Liver (tissue), 9 donors: ENCODE results near the gene SNCG. TPM values are rescaled to one million over a fixed set of nuclear protein-coding genes. Genes with fewer than 3 reads are reported as not detected.
A peak's percentile ranks its signal among the peaks of the same experiment; 100 is the strongest.

ENCODE experiments used
- DNase-seq: peaks from one replicate; pipeline ENCODE4 v3.0.0-alpha.2; 2017; ENCODE audit warnings: low spot score
- H3K27ac ChIP-seq, 2 donors: one replicate each; pipeline ENCODE4 v1.7.0; 2013; ENCODE audit warnings: inconsistent platforms in 2 of 2, low read length in 2 of 2, control low read depth in 1 of 2, low read depth in 1 of 2, mild to moderate bottlenecking in 1 of 2
- H3K27me3 ChIP-seq, 4 donors: one replicate each; pipeline versions ENCODE4 v1.6.1 to v1.7.0; 2013; ENCODE audit warnings: low read length in 3 of 4, inconsistent platforms in 1 of 4, mild to moderate bottlenecking in 1 of 4, moderate library complexity in 1 of 4; ENCODE audit not compliant: control insufficient read depth in 4 of 4, insufficient read depth in 4 of 4
- H3K36me3 ChIP-seq, 4 donors: one replicate each; pipeline versions ENCODE4 v1.6.1 to v1.7.0; 2013; ENCODE audit warnings: low read length in 3 of 4, mild to moderate bottlenecking in 3 of 4, low read depth in 1 of 4, moderate library complexity in 1 of 4; ENCODE audit not compliant: control insufficient read depth in 4 of 4, insufficient read depth in 3 of 4
- H3K4me1 ChIP-seq, 4 donors: one replicate each; pipeline versions ENCODE4 v1.6.1 to v1.7.0; 2013; ENCODE audit warnings: low read length in 3 of 4, mild to moderate bottlenecking in 3 of 4, moderate library complexity in 1 of 4; ENCODE audit not compliant: control insufficient read depth in 4 of 4, insufficient read depth in 4 of 4
- H3K4me3 ChIP-seq, 3 donors: one replicate each; pipeline versions ENCODE4 v1.6.1 to v1.7.0; 2013; ENCODE audit warnings: low read length in 3 of 3, control low read depth in 1 of 3, low read depth in 1 of 3, mild to moderate bottlenecking in 1 of 3
- H3K9ac ChIP-seq, 2 donors: one replicate each; pipeline ENCODE4 v1.7.0; 2013; ENCODE audit warnings: low read length in 2 of 2, mild to moderate bottlenecking in 2 of 2, moderate library complexity in 2 of 2, control low read depth in 1 of 2, low read depth in 1 of 2
- H3K9me3 ChIP-seq, 4 donors: one replicate each; pipeline versions ENCODE4 v1.6.1 to v1.7.0; 2013; ENCODE audit warnings: low read length in 3 of 4; ENCODE audit not compliant: control insufficient read depth in 4 of 4
- ATF3 ChIP-seq: IDR thresholded peaks from 2 replicates; pipeline ENCODE4 v1.6.1; 2016; ENCODE audit warnings: antibody characterized with exemption
- CTCF ChIP-seq: fragments of 150-350 bp; IDR thresholded peaks from 2 replicates; pipeline ENCODE4 v1.5.1; 2017; ENCODE audit warnings: improper control_type of control experiment, low read depth, low read length; ENCODE audit not compliant: missing input control
- FOXA1 ChIP-seq: IDR thresholded peaks from 2 replicates; pipeline ENCODE4 v1.6.1; 2016; ENCODE audit warnings: antibody characterized with exemption
- FOXA2 ChIP-seq: IDR thresholded peaks from 2 replicates; pipeline ENCODE4 v1.6.1; 2016; ENCODE audit warnings: antibody characterized with exemption
- GABPA ChIP-seq, 2 donors: IDR thresholded peaks in 1 of 2; conservative IDR thresholded peaks in 1 of 2; 2 replicates each; pipeline ENCODE4 v1.6.1; 2016; ENCODE audit warnings: antibody characterized with exemption in 2 of 2, mild to moderate bottlenecking in 1 of 2, moderate library complexity in 1 of 2
- HNF4A ChIP-seq, 2 donors: conservative IDR thresholded peaks; 2 replicates each; pipeline ENCODE4 v1.6.1; 2016; ENCODE audit warnings: antibody characterized with exemption in 2 of 2, mild to moderate bottlenecking in 2 of 2
- JUND ChIP-seq, 2 donors: IDR thresholded peaks; 2 replicates each; pipeline ENCODE4 v1.6.1; 2016; ENCODE audit warnings: antibody characterized with exemption in 2 of 2
- MAX ChIP-seq: IDR thresholded peaks from 2 replicates; pipeline ENCODE4 v1.6.1; 2016; ENCODE audit warnings: antibody characterized with exemption
- NR2F2 ChIP-seq: IDR thresholded peaks from 2 replicates; pipeline ENCODE4 v1.6.1; 2016; ENCODE audit warnings: antibody characterized with exemption
- RAD21 ChIP-seq, 2 donors: IDR thresholded peaks; 2 replicates each; pipeline ENCODE4 v1.6.1; 2016; ENCODE audit warnings: antibody characterized with exemption in 2 of 2, mild to moderate bottlenecking in 2 of 2
- RXRA ChIP-seq, 2 donors: IDR thresholded peaks; 2 replicates each; pipeline ENCODE4 v1.6.1; 2017 to 2018; ENCODE audit warnings: antibody characterized with exemption in 2 of 2, mild to moderate bottlenecking in 1 of 2
- SP1 ChIP-seq: IDR thresholded peaks from 2 replicates; pipeline ENCODE4 v1.6.1; 2018; ENCODE audit warnings: antibody characterized with exemption, mild to moderate bottlenecking
- TAF1 ChIP-seq: conservative IDR thresholded peaks from 2 replicates; pipeline ENCODE4 v1.6.1; 2016; ENCODE audit warnings: antibody characterized with exemption, mild to moderate bottlenecking
- YY1 ChIP-seq: IDR thresholded peaks from 2 replicates; pipeline ENCODE4 v1.6.1; 2016; ENCODE audit warnings: antibody characterized with exemption, mild to moderate bottlenecking
- ZBTB33 ChIP-seq: IDR thresholded peaks from 2 replicates; pipeline ENCODE4 v1.6.1; 2016; ENCODE audit warnings: antibody characterized with exemption
- WGBS: extraction: QIAGEN DNeasy Blood & Tissue Kit; methylation state at CpG from one replicate; pipeline ENCODE4 v1.1.7; 2013; 5-methylcytosine and 5-hydroxymethylcytosine counted together
- polyA plus RNA-seq, 2 donors: library from polyadenylated mRNA; stranded (reverse) in 1 of 2; unstranded in 1 of 2; fragments of 200-250 nt in 1 of 2; fragments of >200 nt in 1 of 2; fragmentation: Nextera tagmentation in 1 of 2; extraction: Ambion mirVana in 1 of 2; gene quantifications; one replicate each; pipeline versions ENCODE4 v1.2.1 to v1.2.3, GENCODE V29; 2013 to 2015
- total RNA-seq, 2 donors: library from RNA; depleted of rRNA; stranded (reverse); fragments of >200 nt; gene quantifications; one replicate each; pipeline ENCODE4 v1.2.3, GENCODE V29; 2014
- donor health status: healthy.
- donor health status: healthy.
- donor health status: healthy.
- donor health status: healthy.
- donor health status: healthy.

SNCG gene
- total and polyA plus RNA-seq, 4 donors, result 0.84 to 2.6 (median 1.7) TPM

GRCh38 chr10:86968271-86968993 is 10.0 kb downstream of the SNCG start, which contains the start of gene ADIRF:
ADIRF (plus strand) TSS chr10:86968482; CDS start chr10:86968545, 63 bp downstream.
- Histone ChIP-seq H3K36me3 (no peaks in the 10 kb centered on the region), H3K27ac (no peak within 1 kb of the TSS), H3K9me3 (no peaks in the 10 kb centered on the region), H3K9ac (peak within 1 kb of the TSS in 1 of 2 donors; percentile 38), H3K4me1 (peaks cover 0 to 40% (median 17%) of the 10 kb centered on the region in 4 donors), H3K4me3 (peak within 1 kb of the TSS; percentile 44 to 67 (median 48)), H3K27me3 (no peaks in the 10 kb centered on the region)
- TF ChIP-seq MAX, result no peak
- TF ChIP-seq SP1, result peak; percentile 54
- TF ChIP-seq JUND (IDR thresholded peaks at IDR 0.05), result no peak
- TF ChIP-seq YY1, result no peak
- TF ChIP-seq GABPA (IDR thresholded peaks at IDR 0.05 in 1 of 2, conservative IDR thresholded peaks at IDR 0.05 in 1 of 2), result no peak
- TF ChIP-seq RXRA (IDR thresholded peaks at IDR 0.05), result no peak
- TF ChIP-seq HNF4A (conservative IDR thresholded peaks at IDR 0.05), result peak; percentile 43 to 48
- TF ChIP-seq ATF3, result no peak
- TF ChIP-seq FOXA2, result no peak
- no peak for TF ChIP-seq FOXA1
- no peak for TF ChIP-seq ZBTB33
- WGBS, result 11% methylated on average over 59 of the region's 59 CpGs
- DNase-seq, result peak; percentile 32

GRCh38 chr10:86968994-86969355 is 10.6 kb downstream of the SNCG start:
- Histone ChIP-seq H3K27me3 (no peaks in the 10 kb centered on the region), H3K9me3 (no peaks in the 10 kb centered on the region), H3K4me3 (peak overlapping the region in 2 of 3 donors; percentile 48 to 67), H3K27ac (no peak overlapping the region), H3K36me3 (no peaks in the 10 kb centered on the region), H3K9ac (no peak overlapping the region), H3K4me1 (peaks cover 0 to 40% (median 17%) of the 10 kb centered on the region in 4 donors)
- 69% methylated on average over 9 of the region's 9 CpGs for WGBS
- TF ChIP-seq RAD21 (IDR thresholded peaks at IDR 0.05) (no peak), TAF1 (no peak), NR2F2 (no peak), RXRA (IDR thresholded peaks at IDR 0.05) (no peak), SP1 (no peak), HNF4A (conservative IDR thresholded peaks at IDR 0.05) (no peak), FOXA2 (no peak), CTCF (no peak)
- DNase-seq, result no peak
